Activated T-cell treated with anti-CD3 and anti-CD28 coated beads, Interleukin-2, amount 50 U/mL, for 1 hour (primary cell): ENCODE results near the gene CSN1S1.
"Not testable (repeated sequence)": the region's sequence is repeated elsewhere in the genome, so short reads cannot be mapped to it uniquely, and the experiment has no call there.

Source experiments
- DNase-seq: peaks from one replicate; pipeline ENCODE4 v3.0.0-alpha.2; 2020

Gene CSN1S1, protein sequence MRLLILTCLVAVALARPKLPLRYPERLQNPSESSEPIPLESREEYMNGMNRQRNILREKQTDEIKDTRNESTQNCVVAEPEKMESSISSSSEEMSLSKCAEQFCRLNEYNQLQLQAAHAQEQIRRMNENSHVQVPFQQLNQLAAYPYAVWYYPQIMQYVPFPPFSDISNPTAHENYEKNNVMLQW

DNA sequence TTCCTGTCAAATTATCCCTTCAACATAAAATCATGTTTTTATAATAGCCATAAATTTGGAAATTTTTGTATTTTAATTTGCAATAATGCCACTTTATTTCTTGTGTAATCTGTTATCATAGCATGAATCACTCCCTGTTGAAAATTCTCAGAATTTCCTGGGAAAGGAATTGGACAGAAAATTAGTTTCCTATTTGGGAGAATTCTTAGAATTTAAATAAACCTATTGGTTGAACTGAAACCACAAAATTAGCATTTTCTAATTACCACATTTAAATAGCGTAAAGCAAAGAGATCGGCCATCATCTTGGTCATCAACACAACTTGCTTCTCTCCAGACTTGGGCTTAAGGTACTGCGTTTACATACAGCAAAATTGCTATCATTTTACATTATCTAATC, at the start of gene CSN1S1:
CSN1S1 (plus strand) TSS at position 301 of the 400 bp plus-strand sequence. CDS start 1,488 bp downstream, outside the sequence.
- no peak for DNase-seq

DNA sequence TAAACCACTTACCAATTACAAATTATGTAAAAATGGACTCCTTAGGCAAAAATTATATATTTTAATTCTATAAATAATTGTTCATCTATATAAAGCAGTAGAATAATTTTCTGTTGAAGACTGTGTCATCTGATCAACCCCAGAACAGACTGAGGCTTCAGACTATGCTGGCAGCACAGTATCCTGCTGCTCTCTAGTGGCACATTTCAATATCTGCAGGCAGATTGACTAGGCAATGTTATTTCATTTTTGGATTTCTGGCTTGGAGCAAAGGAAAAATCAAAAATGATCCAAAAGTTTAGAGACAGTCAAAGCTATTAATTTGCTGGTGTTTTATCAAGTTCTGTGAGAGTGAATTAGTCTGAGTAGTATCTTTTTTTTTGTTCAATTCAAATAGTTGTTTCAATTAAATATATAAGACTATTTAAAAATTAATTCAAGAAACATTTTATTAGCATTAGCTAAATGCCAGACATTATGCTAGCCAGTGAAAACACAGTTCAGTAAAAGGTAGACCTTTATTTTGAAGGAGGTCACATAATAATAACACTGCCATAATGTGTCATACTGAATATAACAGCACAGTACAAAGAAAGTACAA, 49.6 kb upstream of the CSN1S1 start:
- DNase-seq = no peak

DNA sequence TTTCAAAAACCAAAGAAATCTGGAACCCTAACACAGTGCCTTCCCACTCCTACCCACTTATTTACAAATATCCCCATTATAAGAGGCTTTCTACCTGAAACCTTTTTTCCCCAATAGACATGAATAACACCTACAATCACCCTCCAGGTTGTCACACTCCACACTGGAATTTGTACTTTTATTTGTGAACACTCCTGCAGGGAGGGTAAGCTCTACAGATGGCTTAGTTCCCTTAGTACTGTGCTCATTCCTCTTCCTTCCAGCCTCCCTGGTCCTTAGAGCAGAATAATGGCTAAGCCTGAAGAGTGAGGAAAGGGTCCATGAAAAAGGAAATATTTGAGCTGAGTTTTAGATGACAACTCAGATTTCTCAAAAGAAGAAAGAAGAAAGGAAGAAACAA, 48.7 kb upstream of the CSN1S1 start:
- no peak for DNase-seq

DNA sequence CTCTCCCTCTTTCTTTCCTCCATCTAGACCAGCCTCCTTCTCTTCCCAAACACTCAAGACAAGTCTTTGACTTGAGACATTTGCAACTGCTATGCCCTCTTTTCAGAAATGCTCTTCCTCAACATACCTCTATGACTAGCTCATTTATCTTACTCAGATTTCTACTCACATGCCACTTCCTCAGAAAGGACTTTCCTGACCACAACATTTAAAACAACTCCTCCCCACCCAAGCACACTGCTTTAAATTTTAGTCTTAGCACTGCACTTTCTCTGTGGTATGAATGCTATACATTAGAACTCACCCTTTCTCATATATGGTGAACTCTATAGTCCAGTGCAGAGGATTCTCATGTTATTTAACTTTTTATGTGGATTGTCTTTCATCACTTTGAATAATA, 42.5 kb upstream of the CSN1S1 start:
- DNase-seq = no peak

- no peak for DNase-seq
Observed at GRCh38 chr4:69894186-69894585, 36.7 kb upstream of the CSN1S1 start.

DNA sequence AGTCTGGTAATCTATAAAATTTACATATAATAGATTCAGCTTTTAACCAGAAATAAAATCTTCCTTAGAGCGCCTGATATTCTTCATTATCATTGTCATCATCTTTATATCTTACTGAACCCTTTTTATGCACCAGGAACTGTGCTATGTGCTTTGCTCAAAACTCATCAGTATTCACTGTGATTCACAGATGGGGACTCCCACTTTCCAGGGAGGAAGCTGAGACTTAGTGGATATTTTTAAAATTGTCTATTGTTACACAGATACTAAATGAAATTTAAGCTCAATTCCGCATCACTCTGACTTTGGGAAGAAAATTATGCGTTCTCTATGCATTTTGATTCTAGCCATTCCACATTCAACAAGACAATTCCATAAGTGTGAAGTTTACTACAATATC, 36.1 kb upstream of the CSN1S1 start:
- DNase-seq = no peak

- DNase-seq = no peak
Observed at GRCh38 chr4:69896530-69897116, 34.2 kb upstream of the CSN1S1 start.

GRCh38 chr4:69907151-69907550, 23.7 kb upstream of the CSN1S1 start:
- DNase-seq = no peak

DNA sequence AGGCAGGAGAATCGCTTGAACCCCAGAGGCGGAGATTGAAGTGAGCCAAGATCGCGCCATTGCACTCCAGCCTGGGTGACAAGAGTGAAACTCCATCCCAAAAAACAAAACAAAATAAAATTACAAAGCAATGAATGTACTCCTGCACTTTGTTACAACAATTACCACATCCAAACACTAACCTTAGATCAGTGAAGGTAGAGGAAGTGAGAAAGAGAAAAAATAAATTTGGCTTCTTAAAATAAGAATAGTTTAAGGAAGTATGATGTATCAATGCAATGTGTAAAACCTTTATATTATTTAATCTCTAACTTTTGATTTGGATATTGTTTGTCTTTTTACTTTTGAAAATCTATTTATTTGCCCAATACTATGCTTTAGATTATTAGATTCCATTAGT, 21.7 kb upstream of the CSN1S1 start:
- no peak for DNase-seq

DNA sequence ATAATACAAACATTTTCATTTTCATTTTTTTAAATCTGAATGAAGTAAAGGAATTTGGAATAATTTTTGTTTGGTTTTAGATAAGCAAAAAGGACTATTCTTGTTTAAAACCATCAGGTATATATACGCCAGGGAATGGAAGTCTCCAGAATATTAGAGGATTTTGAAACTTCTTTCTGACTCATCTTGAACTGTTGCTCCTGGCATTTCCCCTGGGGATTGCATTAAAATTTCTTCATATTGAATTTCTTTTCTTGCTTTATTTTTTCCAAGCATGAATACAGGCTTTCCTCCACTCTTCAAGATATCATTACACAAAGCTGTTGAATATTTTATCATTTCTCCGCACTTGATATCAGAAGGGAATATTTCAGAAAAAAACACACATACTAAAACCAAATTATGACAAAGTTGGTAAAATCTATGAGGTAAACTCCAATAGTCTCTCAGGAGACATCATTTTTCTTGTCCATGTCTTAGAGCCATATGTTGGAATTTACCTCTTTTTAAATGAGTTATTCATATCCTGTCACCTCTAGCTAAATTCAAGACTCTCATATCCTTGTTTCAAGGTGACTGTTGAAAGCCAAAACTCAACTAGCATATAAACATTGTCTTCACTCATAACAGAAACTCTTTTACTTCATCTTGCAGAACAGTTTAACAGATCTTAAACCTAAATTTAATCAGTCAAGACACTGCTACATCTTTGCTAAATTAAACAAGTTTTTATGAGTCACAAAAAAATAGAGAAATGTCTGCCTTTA, 20.7 kb upstream of the CSN1S1 start:
- no peak for DNase-seq

DNA sequence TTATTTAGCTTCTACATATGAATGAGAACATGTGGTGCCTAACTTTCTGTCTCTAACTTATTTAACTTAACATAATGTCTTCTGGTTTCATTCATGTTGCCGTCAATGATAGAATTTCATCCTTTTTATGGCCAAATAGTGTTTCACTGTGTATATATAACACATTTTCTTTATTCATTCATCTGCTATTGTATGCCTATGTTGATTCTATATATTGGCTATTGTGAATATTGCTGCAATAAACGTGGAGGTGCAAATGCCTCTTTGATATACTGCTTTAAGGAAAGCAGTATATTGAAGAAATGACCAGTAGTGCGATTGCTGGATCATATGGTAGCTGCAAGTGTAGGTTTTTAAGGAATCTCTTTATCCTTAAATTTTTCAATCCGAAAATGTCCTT, 10.0 kb upstream of the CSN1S1 start:
- DNase-seq = no peak

DNA sequence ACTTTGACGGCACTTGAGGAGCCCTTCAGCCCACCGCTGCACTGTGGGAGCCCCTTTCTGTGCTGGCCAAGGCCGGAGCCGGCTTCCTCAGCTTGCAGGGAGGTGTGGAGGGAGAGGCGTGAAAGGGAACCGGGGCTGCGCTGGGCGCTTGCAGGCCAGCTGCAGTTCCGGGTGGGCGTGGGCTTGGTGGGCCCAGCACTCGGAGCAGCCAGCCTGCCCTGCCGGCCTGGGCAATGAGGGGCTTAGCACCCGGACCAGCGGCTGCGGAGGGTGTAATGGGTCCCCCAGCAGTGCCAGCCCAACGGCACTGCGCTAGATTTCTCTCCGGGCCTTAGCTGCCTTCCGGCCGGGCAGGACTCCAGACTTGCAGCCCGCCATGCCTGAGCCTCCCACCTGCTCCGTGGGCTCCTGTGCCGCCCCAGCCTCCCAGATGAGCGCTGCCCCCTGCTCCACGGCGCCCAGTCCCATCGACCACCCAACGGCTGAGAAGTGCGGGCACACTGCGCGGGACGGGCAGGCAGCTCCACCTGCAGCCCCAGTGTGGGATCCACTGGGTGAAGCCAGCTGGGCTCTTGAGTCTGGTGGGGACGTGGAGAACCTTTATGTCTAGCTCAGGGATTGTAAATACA, 7.0 kb upstream of the CSN1S1 start:
- DNase-seq = not testable (repeated sequence)

- DNase-seq = no peak
Observed at GRCh38 chr4:69934150-69934549, 3.3 kb downstream of the CSN1S1 start.

DNA sequence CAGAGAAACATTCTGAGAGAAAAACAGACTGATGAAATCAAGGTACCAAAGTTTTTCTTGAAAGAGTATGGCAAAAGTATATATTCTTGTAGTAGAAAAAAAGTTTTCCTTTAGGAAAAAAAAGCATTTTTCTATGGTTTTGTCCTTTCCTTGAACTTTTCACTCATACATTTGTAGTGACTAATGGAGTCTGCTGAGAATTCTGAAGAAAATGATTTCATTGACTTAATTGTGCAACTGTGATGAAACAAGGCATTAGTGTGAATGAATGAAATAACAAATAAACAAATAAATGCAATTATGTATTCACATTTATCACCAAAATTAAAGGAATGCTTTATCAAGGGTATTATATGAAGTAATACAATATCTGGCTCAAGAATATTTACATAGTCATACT, 5.7 kb downstream of the CSN1S1 start:
- no peak for DNase-seq

- no peak for DNase-seq
Observed at GRCh38 chr4:69951602-69952001, 20.7 kb downstream of the CSN1S1 start.

DNA sequence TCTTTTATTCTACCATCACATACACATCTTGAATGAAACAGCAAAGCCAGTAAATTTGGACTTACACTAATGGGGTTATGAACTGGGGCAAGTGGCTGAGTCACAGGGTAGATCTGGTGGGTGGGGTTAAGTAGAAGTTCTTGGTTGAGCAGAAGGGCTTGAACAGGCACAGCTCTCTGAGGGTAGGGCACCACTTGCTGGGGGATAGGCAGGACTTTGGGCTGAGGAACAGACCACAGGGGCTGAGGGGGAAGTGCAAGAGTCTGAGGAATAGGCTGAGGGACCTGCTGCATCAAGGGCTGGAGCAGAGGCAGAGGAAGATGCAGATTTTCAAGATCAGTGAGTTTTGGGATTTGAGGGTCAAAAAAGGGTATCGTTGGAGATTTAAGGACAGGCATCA, 26.3 kb downstream of the CSN1S1 start:
- no peak for DNase-seq

GRCh38 chr4:69965628-69966027, 34.8 kb downstream of the CSN1S1 start, which contains the start of gene CSN2:
TSS of gene CSN2 (minus strand) at chr4:69965728. CDS start at chr4:69960995, 4,733 bp downstream.
- no peak for DNase-seq

GRCh38 chr4:69970071-69970470, 39.2 kb downstream of the CSN1S1 start:
- no peak for DNase-seq

DNA sequence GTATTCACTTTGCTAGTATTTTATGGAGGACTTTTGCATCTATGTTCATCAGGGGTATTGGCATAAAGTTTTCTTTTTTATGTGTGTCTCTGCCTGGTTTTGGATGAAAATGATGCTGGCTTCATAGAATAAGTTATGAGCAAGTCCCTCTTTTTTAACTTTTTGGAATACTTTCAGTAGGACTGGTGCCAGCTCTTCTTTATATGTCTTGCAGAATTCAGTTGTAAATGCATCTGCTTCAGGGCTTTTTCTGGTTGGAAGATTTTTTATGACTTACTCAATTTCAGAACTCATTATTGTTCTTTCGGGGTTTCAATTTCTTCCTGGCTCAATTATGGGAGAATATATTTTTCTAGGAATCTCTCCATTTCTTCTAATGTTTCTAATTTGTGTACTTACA, 43.8 kb downstream of the CSN1S1 start:
- no peak for DNase-seq

DNA sequence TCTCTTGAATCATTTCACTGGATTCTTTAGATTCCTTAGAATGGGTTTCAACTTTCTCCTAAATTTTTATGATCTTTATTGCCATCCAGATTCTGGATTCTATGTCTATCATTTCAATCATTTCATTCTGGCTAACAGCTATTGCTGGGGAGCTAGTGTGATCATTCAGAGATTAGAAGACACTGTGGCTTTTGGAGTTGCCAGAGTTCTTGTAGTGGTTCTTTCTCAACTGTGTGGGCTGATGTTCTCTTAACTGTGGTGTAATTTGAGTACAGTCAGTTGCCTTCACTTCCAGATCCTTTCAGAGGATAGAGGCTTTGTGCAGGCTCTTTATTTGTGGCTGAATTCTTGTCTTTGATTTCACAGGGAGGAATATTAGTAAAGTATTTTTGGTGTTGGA, 46.7 kb downstream of the CSN1S1 start:
- DNase-seq = no peak

DNA sequence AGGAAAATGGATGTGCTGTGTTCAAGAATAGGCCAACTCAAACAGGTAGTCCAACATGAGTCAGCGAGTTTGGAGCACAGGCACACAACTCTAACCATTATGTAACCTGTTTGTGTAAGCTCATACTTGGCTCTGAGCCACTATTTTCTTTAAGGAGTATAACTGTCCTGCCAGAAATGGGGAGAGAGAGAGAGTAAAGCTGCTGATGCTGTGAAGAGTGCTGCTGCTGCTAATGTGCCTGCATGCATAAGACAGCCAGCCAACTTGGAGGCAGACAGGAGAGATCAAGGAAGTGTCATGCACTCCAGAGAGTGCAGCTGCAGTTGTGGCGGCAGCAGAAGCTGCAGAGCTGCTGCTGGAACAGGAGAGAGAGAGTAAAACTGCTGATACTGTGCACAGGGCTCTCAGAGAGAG, 53.2 kb downstream of the CSN1S1 start:
- no peak for DNase-seq

DNA sequence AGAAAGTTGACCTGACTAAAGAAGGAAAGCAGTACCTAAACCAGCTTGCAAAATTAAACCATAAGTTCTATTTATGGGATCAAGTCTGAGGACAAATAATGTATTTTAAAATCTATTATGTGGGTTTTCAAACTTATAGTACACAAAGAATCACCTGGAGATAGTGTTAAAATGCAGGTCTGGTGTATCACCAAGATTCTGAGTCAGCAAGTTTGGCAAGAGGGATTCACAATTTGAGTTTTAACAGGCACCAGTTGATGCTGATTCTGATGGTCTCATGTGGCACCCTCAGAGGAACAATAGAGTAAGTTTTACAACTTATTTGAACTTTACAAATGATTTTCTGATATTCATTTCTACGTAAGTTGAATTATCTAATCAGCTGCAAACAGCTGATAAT, 55.8 kb downstream of the CSN1S1 start:
- no peak for DNase-seq

GRCh38 chr4:69991016-69991415, 60.1 kb downstream of the CSN1S1 start:
- DNase-seq = no peak
